H7 (cell line): ENCODE results near the gene TRIM9. TPM values are rescaled to one million over a fixed set of nuclear protein-coding genes. Genes with fewer than 3 reads are reported as not detected.
"Not testable (repeated sequence)": the region's sequence is repeated elsewhere in the genome, so short reads cannot be mapped to it uniquely, and the experiment has no call there.

Source experiments
- DNase-seq: peaks from one replicate; pipeline ENCODE4 v3.0.0; 2012
- H3K27me3 ChIP-seq: 2 replicates; pipeline ENCODE4 v1.6.0; 2011; ENCODE audit warnings: mild to moderate bottlenecking, low read length; ENCODE audit not compliant: control insufficient read depth, insufficient read depth
- H3K36me3 ChIP-seq: replicated peaks from 2 replicates; pipeline ENCODE4 v1.5.1; 2011; ENCODE audit warnings: low read length; ENCODE audit not compliant: control insufficient read depth, insufficient read depth
- H3K4me3 ChIP-seq: 2 replicates; pipeline ENCODE4 v1.5.1; 2011; ENCODE audit warnings: low read depth, mild to moderate bottlenecking, control low read depth, low read length, moderate library complexity; ENCODE audit not compliant: insufficient read depth
- total RNA-seq: library from RNA; depleted of rRNA; stranded (reverse); fragments of >200 nt; shearing (Covaris generic); gene quantifications from 2 replicates; pipeline ENCODE4 v1.2.3, GENCODE V29; 2014

Gene TRIM9
- total RNA-seq, 1 experiment from 2014 or later: 0.73 TPM

- Histone ChIP-seq H3K4me3 (no peak overlapping the region), H3K36me3 (no peaks in the 10 kb centered on the region)
Measured at GRCh38 chr14:50961605-50962221, 133.2 kb downstream of the TRIM9 start.

DNA sequence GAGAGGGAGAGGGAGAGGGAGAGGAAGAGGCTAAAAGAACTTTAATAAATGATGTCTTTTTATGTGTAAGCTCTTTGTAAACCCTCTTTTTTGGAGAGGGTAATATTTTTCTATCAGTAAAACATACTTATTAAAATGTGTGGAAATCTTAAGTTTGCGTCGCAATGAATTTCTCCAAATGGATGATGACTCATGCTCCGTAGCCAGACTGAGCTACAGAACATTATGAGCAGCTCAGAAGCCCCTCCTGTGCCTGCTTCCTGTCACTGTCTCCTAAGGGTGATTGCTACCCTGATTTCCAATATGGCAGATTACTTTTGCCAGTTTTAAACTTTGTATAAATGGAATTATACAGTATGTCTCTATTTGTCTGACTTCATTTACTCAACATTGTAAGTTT, 137.6 kb downstream of the TRIM9 start:
- DNase-seq: no peak
- H3K4me3 ChIP-seq: no peak overlapping the region
- H3K36me3 ChIP-seq: no peaks in the 10 kb centered on the region
- H3K27me3 ChIP-seq: no peaks in the 10 kb centered on the region

More at GRCh38 chr14:50961605-50962221, 133.2 kb downstream of the TRIM9 start:
- DNase-seq: no peak
- H3K27me3 ChIP-seq: no peaks in the 10 kb centered on the region

- H3K4me3 ChIP-seq, H3K27me3 ChIP-seq, DNase-seq, H3K36me3 ChIP-seq: not testable (repeated sequence)
Measured at GRCh38 chr14:50956421-50956820, 138.5 kb downstream of the TRIM9 start.

GRCh38 chr14:50955373-50956043, 139.4 kb downstream of the TRIM9 start:
- Histone ChIP-seq H3K36me3 (no peaks in the 10 kb centered on the region), H3K27me3 (no peaks in the 10 kb centered on the region), H3K4me3 (no peak overlapping the region)
- peak; percentile 76 for DNase-seq

GRCh38 chr14:50954811-50955372, 140.0 kb downstream of the TRIM9 start:
- DNase-seq: peak; percentile 61
- H3K36me3 ChIP-seq: no peaks in the 10 kb centered on the region
- no peaks in the 10 kb centered on the region for H3K27me3 ChIP-seq
- H3K4me3 ChIP-seq: no peak overlapping the region

GRCh38 chr14:50953502-50953901, 141.4 kb downstream of the TRIM9 start:
- H3K36me3 ChIP-seq: no peaks in the 10 kb centered on the region
- H3K27me3 ChIP-seq: no peaks in the 10 kb centered on the region
- no peak overlapping the region for H3K4me3 ChIP-seq
- DNase-seq: no peak

GRCh38 chr14:50951032-50951431, 143.9 kb downstream of the TRIM9 start:
- Histone ChIP-seq H3K36me3 (no peaks in the 10 kb centered on the region), H3K27me3 (no peaks in the 10 kb centered on the region), H3K4me3 (no peak overlapping the region)
- no peak for DNase-seq

GRCh38 chr14:50948205-50948604, 146.7 kb downstream of the TRIM9 start:
- H3K36me3 ChIP-seq: no peaks in the 10 kb centered on the region
- no peak overlapping the region for H3K4me3 ChIP-seq
- DNase-seq: no peak
- peaks cover 1% of the 10 kb centered on the region; the same call in 1 of the 2 replicates for H3K27me3 ChIP-seq

GRCh38 chr14:50947446-50947845, 147.5 kb downstream of the TRIM9 start:
- H3K27me3 ChIP-seq: peaks cover 1% of the 10 kb centered on the region; the same call in 1 of the 2 replicates
- no peaks in the 10 kb centered on the region for H3K36me3 ChIP-seq
- DNase-seq: no peak
- H3K4me3 ChIP-seq: no peak overlapping the region

- Histone ChIP-seq H3K36me3 (peaks cover 5% of the 10 kb centered on the region), H3K27me3 (peaks cover 1% of the 10 kb centered on the region; the same call in 1 of the 2 replicates), H3K4me3 (no peak overlapping the region)
- no peak for DNase-seq
Measured at GRCh38 chr14:50946234-50946935, 148.5 kb downstream of the TRIM9 start.

DNA sequence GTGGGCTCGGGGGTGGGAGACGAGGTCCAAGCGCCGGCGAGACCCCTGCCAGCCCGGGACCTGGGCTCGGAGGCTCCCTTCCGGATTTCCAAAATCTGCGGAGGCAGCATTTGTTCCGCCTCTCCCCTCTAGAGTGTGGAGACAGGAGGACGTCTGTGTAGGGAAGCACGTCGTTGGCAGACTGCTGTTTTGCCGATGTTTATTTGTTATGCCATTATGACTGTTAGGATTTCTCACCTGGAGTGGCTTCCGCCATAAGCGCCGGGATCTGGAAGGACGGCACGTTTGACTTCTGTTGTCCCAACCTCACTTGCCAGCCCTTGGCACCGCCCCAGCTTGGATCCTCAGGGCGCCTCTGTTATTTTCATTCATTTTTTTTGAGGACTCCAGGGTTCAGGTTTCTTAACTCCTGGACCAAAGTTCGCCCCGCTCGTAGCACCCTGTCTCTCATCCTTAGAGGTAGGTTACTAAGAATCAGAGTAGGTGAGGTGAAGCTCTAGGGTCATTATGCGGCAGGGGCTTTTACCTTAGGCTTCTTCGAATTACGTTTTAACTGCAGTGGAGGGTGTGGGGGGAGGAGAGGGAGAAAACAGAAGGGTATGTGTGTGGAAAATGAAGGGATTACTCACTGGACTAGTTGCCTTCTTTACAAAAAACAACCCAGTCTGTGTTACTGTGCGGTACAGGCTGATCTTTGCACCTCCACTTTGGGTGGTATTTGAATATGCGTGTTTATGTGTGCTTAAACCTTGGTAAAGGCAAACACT, 150.1 kb downstream of the TRIM9 start:
- DNase-seq: no peak
- Histone ChIP-seq H3K4me3 (peak overlapping the region; percentile 87), H3K36me3 (peaks cover 8% of the 10 kb centered on the region), H3K27me3 (peaks cover 1% of the 10 kb centered on the region; the same call in 1 of the 2 replicates)

DNA sequence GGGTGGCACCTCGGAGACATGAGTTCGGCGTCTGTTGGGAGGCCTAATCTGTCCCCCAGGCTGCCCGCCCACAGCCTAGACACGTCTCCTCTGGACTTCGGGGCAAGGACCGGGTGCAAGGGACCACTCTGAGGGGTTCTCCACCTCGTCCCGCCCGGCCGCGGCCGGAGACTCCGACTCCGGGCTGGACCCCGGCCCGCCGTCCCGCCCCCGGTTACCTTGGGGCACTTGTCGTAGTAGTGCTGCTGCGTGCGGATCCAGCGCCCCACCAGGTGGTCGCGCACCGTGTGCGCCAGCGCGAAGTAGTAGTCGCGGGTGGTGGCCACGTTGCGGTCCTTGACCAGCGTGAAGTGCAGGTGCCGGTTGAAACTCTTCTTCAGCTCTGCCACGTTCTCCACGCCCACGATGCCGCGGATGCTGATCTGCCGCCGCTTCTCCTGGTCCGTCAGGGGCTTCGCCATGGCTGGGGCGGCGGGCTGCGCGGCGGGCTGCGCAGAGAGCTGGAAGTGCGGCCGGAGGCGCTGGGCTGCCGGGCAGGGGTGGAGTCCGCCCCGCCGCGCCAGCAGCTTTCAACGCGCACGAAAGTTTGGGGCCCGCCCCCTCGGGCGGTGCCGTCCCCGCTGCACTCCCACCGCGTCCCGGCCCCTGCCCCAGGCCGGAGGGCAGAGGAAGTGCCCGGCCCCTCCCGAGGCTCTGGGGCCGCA, 150.8 kb downstream of the TRIM9 start, which contains the start of gene PYGL:
TSS of gene PYGL (minus strand) at position 541 of the 704 bp plus-strand sequence. CDS start at position 461, 80 bp downstream.
- peak; percentile 94 for DNase-seq
- Histone ChIP-seq H3K36me3 (peaks cover 8% of the 10 kb centered on the region), H3K27me3 (peaks cover 1% of the 10 kb centered on the region; the same call in 1 of the 2 replicates), H3K4me3 (peak within 1 kb of the TSS; percentile 87)

DNA sequence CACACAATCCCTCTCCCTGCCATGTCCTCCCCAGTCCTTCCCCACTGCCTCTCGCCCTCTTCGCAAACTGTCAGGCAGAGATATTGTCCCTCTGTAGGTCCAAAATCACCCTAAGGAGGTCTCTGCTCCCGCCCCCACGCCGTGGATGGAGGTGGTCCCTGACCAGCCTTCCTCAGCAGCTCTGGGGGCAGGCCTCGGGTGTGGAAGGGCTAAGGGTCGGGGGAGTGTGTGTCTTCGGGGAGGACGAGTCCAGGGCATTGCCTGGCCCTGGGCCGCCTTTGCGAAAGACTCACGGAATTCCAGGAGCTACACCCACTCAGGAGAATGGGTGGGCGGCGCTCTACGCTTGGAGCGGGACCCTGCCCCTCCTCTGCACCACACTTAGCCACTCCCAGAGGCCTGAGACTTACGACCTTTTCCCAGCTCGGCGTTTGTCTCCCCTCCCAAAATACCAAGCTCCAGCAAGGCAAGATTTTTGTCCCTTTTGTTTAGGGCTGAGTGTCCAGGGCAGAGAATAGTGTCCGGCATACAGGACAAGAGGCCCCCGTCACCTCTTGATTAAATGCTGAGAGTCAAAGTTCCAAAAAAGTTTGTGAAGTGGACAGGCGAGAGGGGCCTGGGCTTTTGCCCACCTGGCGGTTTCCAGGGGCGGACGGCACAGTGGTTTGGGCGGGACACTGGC, 151.5 kb downstream of the TRIM9 start:
- Histone ChIP-seq H3K27me3 (peaks cover 1% of the 10 kb centered on the region; the same call in 1 of the 2 replicates), H3K4me3 (peak overlapping the region; percentile 87), H3K36me3 (peaks cover 8% of the 10 kb centered on the region)
- peak; percentile 83 for DNase-seq
